Ovary (tissue), 3 donors: Measurements from ENCODE around the gene GABBR2.

Source experiments
- CTCF ChIP-seq, 3 donors: fragments of 450-650 bp in 2 of 3; fragments of 200-600 bp in 1 of 3; IDR thresholded peaks; one replicate each; pipeline versions ENCODE4 v1.5.1 to v1.8.0; 2016 to 2022; ENCODE audit warnings: antibody characterized with exemption in 3 of 3, mild to moderate bottlenecking in 1 of 3
- POLR2A ChIP-seq: fragments of 450-650 bp; IDR thresholded peaks from one replicate; pipeline ENCODE4 v1.6.1; 2017; ENCODE audit warnings: antibody characterized with exemption, mild to moderate bottlenecking, moderate library complexity
- donor health status: DM: no; HTN: no; CAD: no.

- TF ChIP-seq POLR2A (no peak), CTCF (IDR thresholded peaks at IDR 0.05) (no peak)
These were observed 125.3 kb downstream of the GABBR2 start for GRCh38 chr9:98583417-98583816.
